GM18526 (cell line): ENCODE results near the gene RAB34.

ENCODE experiments used
- POLR2A ChIP-seq: IDR thresholded peaks from 3 replicates; pipeline ENCODE4 v1.6.1; 2011; ENCODE audit not compliant: insufficient read length; ENCODE audit errors: extremely low read depth

The RAB34 gene

GRCh38 chr17:28740406-28741357, 23.0 kb upstream of the RAB34 start:
- TF ChIP-seq POLR2A: no peak

GRCh38 chr17:28738680-28739384, 21.2 kb upstream of the RAB34 start:
- peak; percentile 34 for TF ChIP-seq POLR2A

- TF ChIP-seq POLR2A: peak; percentile 73
These were observed 20.4 kb upstream of the RAB34 start for GRCh38 chr17:28737770-28738679.

- TF ChIP-seq POLR2A: no peak
These were observed 19.6 kb upstream of the RAB34 start for GRCh38 chr17:28737316-28737715.

- no peak for TF ChIP-seq POLR2A
These were observed 17.6 kb upstream of the RAB34 start for GRCh38 chr17:28735242-28735722.

- TF ChIP-seq POLR2A: no peak
These were observed 17.1 kb upstream of the RAB34 start for GRCh38 chr17:28734712-28735241.

- TF ChIP-seq POLR2A: no peak
These were observed 15.7 kb upstream of the RAB34 start for GRCh38 chr17:28733346-28733745.

GRCh38 chr17:28729950-28730330, 12.3 kb upstream of the RAB34 start:
- TF ChIP-seq POLR2A: no peak

- peak; percentile 70 for TF ChIP-seq POLR2A
These were observed 10.9 kb upstream of the RAB34 start, which contains the start of gene NEK8 for GRCh38 chr17:28728364-28729200. NEK8 (plus strand) TSS chr17:28728788; CDS start chr17:28728814, 26 bp downstream.

GRCh38 chr17:28726627-28727491, 9.2 kb upstream of the RAB34 start:
- TF ChIP-seq POLR2A: peak; percentile 74

GRCh38 chr17:28726226-28726626, 8.6 kb upstream of the RAB34 start, which contains the start of gene TLCD1:
TLCD1 (minus strand) TSS chr17:28726233; CDS start chr17:28726097, 136 bp downstream.
- no peak for TF ChIP-seq POLR2A

GRCh38 chr17:28725660-28726225, 8.1 kb upstream of the RAB34 start:
- peak; percentile 31 for TF ChIP-seq POLR2A

- TF ChIP-seq POLR2A: peak; percentile 35
These were observed 7.5 kb upstream of the RAB34 start for GRCh38 chr17:28725166-28725659.
